Thymus (tissue), 11 donors: ENCODE results near the gene NAGPA. TPM values are rescaled to one million over a fixed set of nuclear protein-coding genes. Genes with fewer than 3 reads are reported as not detected.

Experiments used
- DNase-seq, 9 donors: peaks; one replicate each; pipeline ENCODE4 v3.0.0-alpha.2; 2013; ENCODE audit warnings: low spot score in 9 of 9, low read depth in 6 of 9, missing footprints in 1 of 9
- H3K27ac ChIP-seq, 2 donors: one replicate each; pipeline ENCODE4 v1.5.1; 2013; ENCODE audit warnings: control low read depth in 1 of 2, low read depth in 1 of 2, low read length in 1 of 2, mild to moderate bottlenecking in 1 of 2, moderate library complexity in 1 of 2
- H3K27me3 ChIP-seq, 2 donors: one replicate each; pipeline ENCODE4 v1.5.1; 2013; ENCODE audit warnings: low read length in 1 of 2; ENCODE audit not compliant: control insufficient read depth in 2 of 2, insufficient read depth in 1 of 2
- H3K36me3 ChIP-seq, 2 donors: one replicate each; pipeline ENCODE4 v1.5.1; 2013; ENCODE audit warnings: low read length in 1 of 2, mild to moderate bottlenecking in 1 of 2, moderate library complexity in 1 of 2; ENCODE audit not compliant: control insufficient read depth in 2 of 2, insufficient read depth in 2 of 2
- H3K4me1 ChIP-seq, 2 donors: one replicate each; pipeline ENCODE4 v1.5.1; 2013; ENCODE audit warnings: low read length in 2 of 2; ENCODE audit not compliant: control insufficient read depth in 2 of 2, insufficient read depth in 2 of 2
- H3K4me3 ChIP-seq, 2 donors: one replicate each; pipeline ENCODE4 v1.5.1; 2013; ENCODE audit warnings: low read length in 2 of 2, control low read depth in 1 of 2, mild to moderate bottlenecking in 1 of 2
- H3K9me3 ChIP-seq, 2 donors: one replicate each; pipeline ENCODE4 v1.5.1; 2013; ENCODE audit warnings: low read length in 1 of 2, mild to moderate bottlenecking in 1 of 2; ENCODE audit not compliant: control insufficient read depth in 2 of 2, insufficient read depth in 1 of 2
- WGBS: extraction: QIAGEN DNeasy Blood & Tissue Kit; methylation state at CpG from one replicate; pipeline ENCODE4 v1.1.7; 2013; 5-methylcytosine and 5-hydroxymethylcytosine counted together
- polyA plus RNA-seq: library from polyadenylated mRNA; stranded (reverse); fragments of 200-250 nt; gene quantifications from one replicate; pipeline ENCODE4 v1.2.3, GENCODE V29; 2013
- total RNA-seq: library from RNA; stranded (reverse); fragments of 120-200 nt; gene quantifications from one replicate; pipeline ENCODE4 v1.2.4, GENCODE V29; 2013
- donor health status: healthy.

Gene NAGPA
- total and polyA plus RNA-seq, 2 donors: 6.7 to 10.3 TPM

DNA sequence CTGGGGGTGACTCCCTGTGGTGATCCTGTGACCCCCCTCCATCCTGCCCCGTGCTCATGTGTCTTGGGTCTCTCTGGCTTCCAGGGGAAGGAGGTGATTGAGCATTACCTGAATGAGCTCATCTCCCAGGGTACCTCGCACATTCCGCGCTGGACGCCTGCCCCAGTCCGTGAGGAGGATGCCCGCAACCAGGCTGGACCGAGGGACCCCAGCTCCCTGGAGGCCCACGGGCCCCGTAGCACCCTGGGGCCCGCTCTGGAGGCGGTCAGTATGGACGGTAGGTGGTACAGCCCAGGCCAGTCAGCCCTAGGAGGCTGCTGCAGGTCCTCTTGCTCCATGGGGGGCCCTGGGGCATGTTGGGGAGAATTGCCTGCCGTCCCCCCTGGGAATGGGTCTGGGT is 42.0 kb downstream of the NAGPA start:
- H3K4me1 ChIP-seq: no peaks in the 10 kb centered on the region
- no peak overlapping the region for H3K27ac ChIP-seq
- peaks cover 15 to 35% of the 10 kb centered on the region in 2 donors for H3K27me3 ChIP-seq
- H3K36me3 ChIP-seq: no peaks in the 10 kb centered on the region
- DNase-seq: no peak
- WGBS: 96% methylated on average over 14 of the region's 14 CpGs
- H3K4me3 ChIP-seq: no peak overlapping the region
- peaks cover 0 to 8% of the 10 kb centered on the region in 2 donors for H3K9me3 ChIP-seq

DNA sequence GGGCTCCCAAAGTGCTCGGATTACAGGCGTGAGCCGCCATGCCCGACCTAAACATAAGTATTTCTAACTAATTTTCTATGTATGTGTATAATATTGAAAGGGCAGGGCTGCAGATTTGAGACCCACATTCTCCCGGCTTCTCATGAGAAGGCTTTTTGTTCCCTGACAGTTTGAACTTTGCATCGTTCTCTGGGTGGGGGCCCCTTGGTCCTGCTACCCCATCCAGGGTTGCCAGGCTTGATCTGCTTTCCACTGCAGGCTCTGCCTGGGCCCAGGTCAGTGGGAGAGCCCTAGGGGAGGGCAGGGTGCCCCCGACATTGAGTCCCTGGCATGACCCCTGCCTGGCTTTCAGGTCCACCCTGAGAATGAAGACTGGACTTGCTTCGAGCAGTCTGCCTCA is 43.3 kb downstream of the NAGPA start:
- no peak for DNase-seq

DNA sequence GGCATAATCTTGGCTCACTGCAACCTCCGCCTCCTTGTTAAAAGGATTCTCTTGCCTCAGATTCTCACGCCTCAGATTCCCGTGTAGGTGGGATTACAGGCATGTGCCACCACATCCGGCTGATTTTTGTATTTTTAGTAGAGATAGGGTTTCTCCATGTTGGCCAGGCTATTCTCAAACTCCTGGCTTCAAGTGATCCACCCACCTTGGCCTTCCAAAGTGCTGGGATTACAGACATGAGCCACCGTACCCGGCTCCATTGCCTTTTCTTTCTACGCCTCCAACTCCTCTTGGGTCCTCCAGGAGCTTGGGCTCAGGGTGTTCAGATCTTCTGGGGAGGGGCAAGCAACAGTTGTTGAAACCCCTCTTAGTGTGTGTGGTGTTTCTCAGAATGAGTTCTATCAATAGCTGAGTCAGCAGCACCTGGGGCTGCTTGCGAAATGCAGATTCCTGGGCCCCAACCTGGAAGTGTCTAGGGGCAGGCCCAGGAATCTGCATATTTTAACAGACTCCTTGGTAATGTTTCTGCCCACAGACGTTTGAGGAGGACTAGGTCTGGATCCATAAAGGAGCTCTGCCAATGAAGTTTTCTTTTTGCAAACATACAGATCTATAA is 44.2 kb downstream of the NAGPA start:
- Histone ChIP-seq H3K4me1 (no peaks in the 10 kb centered on the region), H3K9me3 (peaks cover 0 to 8% of the 10 kb centered on the region in 2 donors), H3K27me3 (peaks cover 18 to 48% of the 10 kb centered on the region in 2 donors), H3K4me3 (no peak overlapping the region), H3K36me3 (no peaks in the 10 kb centered on the region), H3K27ac (no peak overlapping the region)
- 90% methylated on average over 9 of the region's 9 CpGs for WGBS
- DNase-seq: no peak

More for the DNA sequence above, 43.3 kb downstream of the NAGPA start:
- Histone ChIP-seq H3K27ac (no peak overlapping the region), H3K36me3 (no peaks in the 10 kb centered on the region), H3K9me3 (peaks cover 0 to 8% of the 10 kb centered on the region in 2 donors), H3K27me3 (peaks cover 18 to 45% of the 10 kb centered on the region in 2 donors), H3K4me3 (no peak overlapping the region), H3K4me1 (no peaks in the 10 kb centered on the region)
- 93% methylated on average over 8 of the region's 8 CpGs for WGBS

DNA sequence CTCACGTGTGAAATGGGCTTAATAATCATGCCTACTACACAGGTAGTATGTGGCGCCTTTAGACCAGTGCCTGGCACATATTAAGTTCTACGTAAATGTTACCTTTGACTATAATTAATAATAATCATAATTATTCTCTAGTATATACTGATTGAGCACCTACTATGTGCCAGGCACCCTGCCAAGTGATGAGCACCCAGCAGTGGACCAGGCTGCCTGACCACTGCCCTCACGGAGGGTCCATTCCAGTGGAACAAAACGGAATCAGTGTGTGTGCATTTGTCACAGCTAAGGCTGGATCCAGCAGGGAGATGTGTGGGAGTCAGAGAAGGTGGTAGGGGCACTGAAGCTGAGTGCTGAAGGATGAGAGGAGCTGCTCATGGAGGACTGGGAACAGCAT is 45.1 kb downstream of the NAGPA start:
- Histone ChIP-seq H3K4me1 (no peaks in the 10 kb centered on the region), H3K4me3 (no peak overlapping the region), H3K36me3 (no peaks in the 10 kb centered on the region), H3K27me3 (peaks cover 18 to 48% of the 10 kb centered on the region in 2 donors), H3K9me3 (peaks cover 0 to 8% of the 10 kb centered on the region in 2 donors), H3K27ac (no peak overlapping the region)
- no peak for DNase-seq
- WGBS: 93% methylated on average over 5 of the region's 5 CpGs

DNA sequence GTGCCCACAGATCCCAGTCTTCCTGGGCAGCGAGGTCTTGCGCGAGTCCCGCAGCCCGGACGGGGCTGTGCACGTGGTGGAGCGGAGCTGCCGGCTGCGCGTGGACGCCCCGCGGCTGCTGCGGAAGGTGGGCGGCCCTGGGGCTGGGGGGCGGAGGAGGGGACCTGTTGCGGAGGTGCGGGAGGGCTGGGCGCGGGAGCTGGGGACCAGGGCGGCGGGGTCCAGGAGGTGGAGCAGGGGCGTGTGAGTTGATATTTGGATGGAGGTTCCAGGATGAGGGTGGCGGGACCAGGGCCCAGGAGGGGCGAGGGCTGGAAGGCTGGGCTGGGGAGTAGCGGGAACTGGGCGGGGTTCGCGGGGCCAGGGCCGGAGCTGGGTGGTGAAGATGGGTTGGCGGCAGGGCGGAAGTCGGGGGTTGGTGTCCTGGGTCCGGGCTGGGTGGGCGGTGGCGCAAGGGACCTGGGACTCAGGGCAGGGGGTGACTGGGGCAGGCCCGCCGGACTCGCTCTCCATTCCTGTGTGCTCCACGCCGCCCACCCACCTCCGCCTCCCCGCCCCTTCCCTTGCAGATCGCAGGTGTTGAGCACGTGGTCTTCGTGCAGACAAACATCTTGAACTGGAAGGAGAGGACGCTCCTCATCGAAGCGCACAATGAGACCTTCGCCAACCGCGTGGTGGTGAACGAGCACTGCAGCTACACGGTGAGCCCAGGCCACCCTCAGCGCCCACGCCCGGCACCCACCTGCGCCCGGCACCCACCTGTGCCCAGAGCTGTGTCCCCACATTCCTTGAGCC is 46.0 kb downstream of the NAGPA start:
- H3K27ac ChIP-seq: no peak overlapping the region
- no peaks in the 10 kb centered on the region for H3K4me1 ChIP-seq
- H3K36me3 ChIP-seq: no peaks in the 10 kb centered on the region
- 19% methylated on average over 60 of the region's 60 CpGs for WGBS
- peaks cover 0 to 8% of the 10 kb centered on the region in 2 donors for H3K9me3 ChIP-seq
- peaks cover 18 to 48% of the 10 kb centered on the region in 2 donors for H3K27me3 ChIP-seq
- DNase-seq: peak in 1 of 9 donors; percentile 10
- H3K4me3 ChIP-seq: no peak overlapping the region

DNA sequence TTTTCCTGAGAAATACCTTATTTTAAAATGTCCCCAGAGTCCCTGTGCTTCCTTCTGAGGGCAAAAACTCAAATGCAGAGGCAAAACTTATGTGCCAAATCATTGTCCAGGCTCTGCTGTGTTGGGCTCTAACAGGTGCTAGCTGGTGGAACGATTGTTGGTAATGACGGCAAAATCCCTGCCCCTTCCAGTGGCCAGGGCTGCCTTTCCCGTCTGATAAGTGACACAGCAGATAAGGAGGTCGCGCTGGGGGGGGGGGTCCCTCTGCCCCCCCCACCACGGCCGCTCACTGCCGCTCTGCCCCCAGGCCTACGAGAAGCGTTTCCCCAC is 46.5 kb downstream of the NAGPA start:
- Histone ChIP-seq H3K9me3 (peaks cover 0 to 8% of the 10 kb centered on the region in 2 donors), H3K4me1 (no peaks in the 10 kb centered on the region), H3K27ac (no peak overlapping the region), H3K27me3 (peaks cover 18 to 51% of the 10 kb centered on the region in 2 donors), H3K36me3 (no peaks in the 10 kb centered on the region), H3K4me3 (no peak overlapping the region)
- no peak for DNase-seq
- WGBS: 4% methylated on average over 10 of the region's 10 CpGs

DNA sequence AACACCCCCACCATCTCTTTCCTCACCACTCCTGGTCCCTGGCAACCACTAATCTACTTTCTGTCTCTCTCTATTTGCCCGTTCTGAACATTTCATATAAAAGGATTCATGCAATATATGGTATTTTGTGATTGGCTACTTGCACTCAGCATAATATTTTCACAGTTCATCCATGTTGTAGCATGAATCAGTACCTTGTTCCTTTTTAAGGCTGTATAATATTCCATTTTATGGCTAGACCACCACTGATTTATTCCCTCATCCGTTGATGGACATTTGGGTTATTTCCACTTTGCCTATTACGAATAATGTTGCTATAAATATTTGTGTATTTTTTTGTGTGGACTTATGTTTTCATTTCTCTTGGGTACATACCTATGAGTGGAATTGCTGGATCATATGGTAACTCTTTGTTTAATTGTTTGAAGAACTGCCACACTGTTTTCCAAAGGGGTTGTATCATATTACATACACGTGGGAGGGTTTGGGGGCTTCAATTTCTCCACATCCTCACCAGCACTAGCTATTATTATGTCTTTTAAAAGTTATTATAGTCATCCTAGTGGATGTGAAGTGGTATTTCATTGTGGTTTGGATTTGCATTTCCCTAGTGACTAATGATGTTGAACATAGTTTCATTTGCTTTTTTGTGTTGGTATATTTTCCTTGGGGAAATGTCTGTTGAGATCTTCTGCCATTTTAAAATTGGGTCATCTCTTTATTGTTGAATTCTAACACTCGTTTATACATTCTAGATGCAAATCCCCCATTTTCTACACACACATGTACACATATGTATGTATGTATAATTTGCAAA is 49.4 kb downstream of the NAGPA start:
- Histone ChIP-seq H3K4me3 (no peak overlapping the region), H3K4me1 (no peaks in the 10 kb centered on the region), H3K9me3 (peaks cover 0 to 8% of the 10 kb centered on the region in 2 donors), H3K27me3 (peaks cover 18 to 48% of the 10 kb centered on the region in 2 donors), H3K27ac (no peak overlapping the region), H3K36me3 (no peaks in the 10 kb centered on the region)
- DNase-seq: no peak
- WGBS: 84% methylated on average over 5 of the region's 5 CpGs

DNA sequence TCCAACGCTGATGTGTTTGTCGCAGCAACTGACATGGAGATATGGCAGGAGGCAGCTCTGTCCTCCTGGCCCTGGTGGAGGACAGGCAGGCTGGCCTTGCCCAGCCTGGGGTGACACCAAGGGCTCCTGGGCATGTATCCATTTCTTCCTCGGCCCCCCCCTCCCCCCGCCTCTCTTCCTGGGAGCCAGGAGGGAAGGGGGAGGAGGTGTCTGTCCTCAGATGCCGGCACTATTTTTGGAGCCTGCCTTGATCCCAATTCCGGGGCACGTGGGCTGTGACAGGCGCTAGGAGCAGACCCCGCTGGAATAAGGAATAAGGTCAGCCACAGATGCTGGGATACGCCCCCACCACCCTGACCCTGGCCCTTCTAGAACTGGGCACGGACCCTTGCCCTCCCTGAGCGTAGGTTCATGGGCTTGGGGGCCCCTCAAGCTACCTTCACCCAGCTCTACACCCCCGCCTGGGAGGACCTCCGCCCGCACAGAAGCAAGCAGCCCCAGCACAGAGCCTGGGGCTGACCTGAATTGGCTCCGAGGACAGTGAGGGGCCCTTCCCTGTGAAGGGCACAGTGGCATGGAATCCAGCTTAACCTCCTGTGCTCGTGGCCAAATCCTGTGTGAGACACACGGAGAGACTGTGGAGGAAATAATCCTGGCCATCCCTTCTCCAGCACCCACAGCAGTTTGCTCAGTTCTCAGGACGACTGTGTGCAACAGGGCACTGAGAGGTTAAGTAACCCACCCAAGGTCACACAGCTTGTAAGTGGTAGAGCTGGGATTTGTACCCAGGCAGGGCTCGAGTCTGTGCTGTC is 51.5 kb downstream of the NAGPA start:
- no peak overlapping the region for H3K27ac ChIP-seq
- 73% methylated on average over 20 of the region's 20 CpGs for WGBS

More for the DNA sequence above, 51.5 kb downstream of the NAGPA start:
- DNase-seq: no peak
- Histone ChIP-seq H3K4me1 (no peaks in the 10 kb centered on the region), H3K27me3 (peaks cover 3 to 26% of the 10 kb centered on the region in 2 donors), H3K9me3 (no peaks in the 10 kb centered on the region), H3K36me3 (no peaks in the 10 kb centered on the region), H3K4me3 (no peak overlapping the region)
